Effector CD4-positive, alpha-beta T cell (primary cell): Measurements from ENCODE around the gene BSN.

Experiments used
- DNase-seq: peaks from one replicate; pipeline ENCODE4 v3.0.0-alpha.2; 2020

Gene BSN

DNA sequence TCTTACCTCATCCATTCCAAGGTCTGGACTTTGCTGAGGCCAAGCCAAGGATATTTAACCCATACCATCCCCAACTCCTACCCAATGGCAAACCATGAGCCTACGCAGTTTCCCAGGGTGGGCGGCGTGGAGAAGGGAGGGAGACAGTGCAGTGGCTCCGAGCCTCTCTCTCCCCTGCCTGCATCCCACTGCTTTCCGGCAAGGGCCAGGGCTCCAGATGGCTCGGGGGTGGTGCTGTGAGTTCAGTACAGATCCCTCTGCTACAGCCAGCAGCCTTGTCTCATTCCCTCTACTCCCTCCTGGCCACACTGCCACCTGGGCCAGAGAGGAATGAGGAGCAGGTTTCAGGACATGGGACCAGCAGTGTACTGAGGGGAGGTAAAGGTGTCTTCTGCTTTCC is 75.6 kb downstream of the BSN start:
- no peak for DNase-seq

GRCh38 chr3:49630784-49631183 is 76.5 kb downstream of the BSN start:
- no peak for DNase-seq

DNA sequence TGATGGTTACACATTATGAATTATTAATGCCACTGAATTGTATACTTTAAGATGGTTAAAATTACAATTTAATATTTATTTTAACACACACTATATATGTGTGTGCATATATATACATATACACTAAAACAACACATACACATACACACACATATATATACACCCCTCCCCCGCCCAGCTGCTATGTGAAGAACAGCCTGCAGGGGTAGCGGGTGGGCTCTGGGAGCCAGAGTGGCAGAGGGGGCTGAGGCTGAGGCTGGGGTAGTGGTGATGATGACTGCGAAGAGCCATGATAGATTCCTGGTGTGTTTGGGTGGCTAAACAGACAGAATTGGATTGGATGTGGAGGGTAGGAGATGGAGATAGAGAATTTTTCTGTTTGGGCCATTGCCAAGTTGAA is 80.5 kb downstream of the BSN start:
- DNase-seq: no peak

GRCh38 chr3:49636883-49637609 is 82.8 kb downstream of the BSN start:
- no peak for DNase-seq

DNA sequence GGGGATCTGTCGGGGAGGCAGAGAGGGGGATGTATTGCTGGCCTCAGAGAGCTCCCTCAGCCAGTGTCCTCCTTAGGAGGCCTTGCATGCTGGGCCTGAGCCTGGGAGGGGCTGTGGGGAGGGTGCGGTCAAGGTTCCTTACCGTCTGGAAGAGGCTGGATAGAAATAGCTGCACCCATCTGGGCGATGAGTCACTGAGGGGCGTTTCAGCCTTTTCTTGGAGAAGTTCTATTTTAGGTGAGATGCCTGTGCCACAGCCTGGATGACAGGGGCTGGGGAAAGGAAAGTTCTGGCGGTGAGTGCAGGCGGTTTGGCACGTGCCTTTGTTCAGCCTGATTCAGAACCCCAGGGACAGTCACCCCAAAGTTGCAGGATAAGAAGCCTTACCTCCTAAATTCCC is 84.2 kb downstream of the BSN start:
- DNase-seq: no peak

DNA sequence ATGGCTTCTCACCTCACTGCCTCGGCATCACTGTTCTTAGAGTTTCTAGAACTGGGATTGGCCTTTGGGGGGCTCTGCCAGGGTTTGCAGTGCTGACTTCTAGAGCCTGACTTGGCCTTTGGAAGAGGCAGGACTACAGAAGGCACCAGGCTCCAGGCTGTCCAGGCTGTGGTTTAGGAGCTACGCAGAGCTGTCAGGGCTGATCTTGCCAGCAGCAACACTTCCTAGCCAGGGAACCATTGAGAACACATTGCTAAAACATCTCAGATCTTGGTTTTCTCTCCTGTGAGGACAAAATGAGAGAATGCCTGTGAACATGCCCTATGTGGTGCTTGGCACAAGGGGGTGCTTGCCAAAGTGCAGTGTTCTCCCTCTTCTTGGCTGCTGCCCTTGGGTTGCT is 85.3 kb downstream of the BSN start:
- no peak for DNase-seq

GRCh38 chr3:49641292-49641691 is 87.0 kb downstream of the BSN start:
- DNase-seq: no peak

GRCh38 chr3:49641921-49642707 is 87.8 kb downstream of the BSN start:
- no peak for DNase-seq

DNA sequence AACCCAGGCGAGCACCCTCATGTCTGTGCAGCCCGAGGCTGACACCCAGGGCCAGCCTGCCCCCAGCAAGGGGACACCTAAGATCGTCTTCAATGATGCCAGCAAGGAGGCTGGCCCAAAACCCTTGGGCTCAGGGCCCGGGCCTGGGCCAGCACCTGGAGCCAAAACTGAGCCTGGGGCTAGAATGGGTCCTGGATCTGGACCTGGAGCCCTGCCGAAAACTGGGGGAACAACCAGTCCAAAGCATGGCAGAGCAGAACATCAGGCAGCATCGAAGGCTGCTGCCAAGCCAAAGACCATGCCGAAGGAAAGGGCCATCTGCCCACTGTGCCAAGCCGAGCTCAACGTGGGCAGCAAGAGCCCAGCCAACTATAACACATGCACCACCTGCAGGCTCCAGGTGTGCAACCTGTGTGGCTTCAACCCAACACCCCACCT is 88.5 kb downstream of the BSN start:
- DNase-seq: no peak

GRCh38 chr3:49644684-49645083 is 90.4 kb downstream of the BSN start:
- no peak for DNase-seq

GRCh38 chr3:49646236-49646635 is 92.0 kb downstream of the BSN start:
- DNase-seq: no peak

DNA sequence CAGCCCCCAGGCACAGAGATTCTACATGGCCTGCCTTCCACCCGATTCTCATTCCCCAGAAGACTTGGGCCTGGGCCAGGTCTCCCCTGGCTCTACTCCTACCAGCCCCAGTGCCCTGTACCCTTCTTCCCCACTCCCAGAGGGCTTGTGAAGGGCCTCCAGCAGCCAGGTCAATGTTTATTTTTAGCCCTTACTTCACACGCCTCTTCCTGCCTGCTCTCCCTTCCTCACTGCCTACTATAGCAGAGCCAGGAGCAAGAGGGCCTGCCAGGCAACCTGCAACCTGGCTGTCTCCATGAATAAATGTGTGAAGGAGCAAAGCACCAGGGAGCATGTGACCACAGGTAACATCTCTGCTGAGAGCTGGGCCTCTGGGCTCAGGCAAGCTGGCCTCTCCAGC is 93.5 kb downstream of the BSN start:
- no peak for DNase-seq

DNA sequence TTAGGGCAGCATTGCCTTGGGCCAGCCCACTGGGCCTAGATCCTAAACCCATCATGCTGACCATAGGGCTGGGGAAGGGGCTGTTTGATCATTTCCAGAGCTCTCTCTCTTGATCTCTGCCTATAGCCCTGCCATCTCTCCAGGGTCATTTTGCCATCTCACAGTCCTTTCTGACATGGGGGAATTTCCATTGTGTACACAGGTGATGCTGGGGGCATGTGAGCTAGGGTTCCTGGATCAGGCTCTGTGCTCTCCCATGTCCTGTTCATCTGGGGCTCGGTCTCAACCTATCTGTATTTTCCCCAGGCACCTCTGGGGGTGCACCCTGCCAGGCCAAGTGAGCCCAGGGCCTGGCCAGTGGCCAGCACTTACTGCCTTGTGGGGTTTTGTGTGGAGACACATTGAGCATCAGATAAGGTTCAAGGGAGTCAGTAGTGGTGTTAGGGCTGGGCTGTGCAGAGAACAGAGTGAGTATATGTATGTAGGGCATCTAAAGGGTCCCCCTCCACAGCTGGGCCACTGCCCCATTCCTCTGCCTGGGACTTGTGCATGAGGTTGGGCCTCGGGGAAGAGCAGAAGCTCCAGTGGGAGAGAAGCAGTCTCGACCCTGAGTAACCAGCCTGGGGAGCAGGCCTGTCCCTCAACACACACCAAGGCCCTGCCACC is 94.2 kb downstream of the BSN start:
- DNase-seq: no peak

DNA sequence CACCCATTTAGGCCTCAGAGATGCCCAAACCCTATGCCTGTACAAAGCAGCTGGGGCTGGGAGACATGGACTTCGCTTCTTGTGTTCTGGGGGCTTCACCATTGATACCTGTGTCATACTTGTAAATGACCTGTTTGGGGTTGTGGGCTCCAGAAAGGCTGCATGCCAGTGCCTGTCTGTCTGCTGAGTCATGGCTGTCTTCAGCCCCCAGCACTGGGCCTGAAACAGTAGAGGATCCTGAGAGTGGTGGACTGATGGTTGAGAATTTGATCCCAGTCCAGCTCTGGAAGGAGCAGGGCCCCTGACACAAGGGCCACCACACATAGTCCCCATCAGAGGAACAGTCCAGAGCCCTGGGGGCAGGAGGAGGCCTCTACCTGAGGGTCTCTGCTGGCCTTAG is 95.3 kb downstream of the BSN start:
- no peak for DNase-seq

- DNase-seq: no peak
Measured at GRCh38 chr3:49650177-49650576, 95.9 kb downstream of the BSN start.

GRCh38 chr3:49650637-49651036 is 96.4 kb downstream of the BSN start:
- no peak for DNase-seq

DNA sequence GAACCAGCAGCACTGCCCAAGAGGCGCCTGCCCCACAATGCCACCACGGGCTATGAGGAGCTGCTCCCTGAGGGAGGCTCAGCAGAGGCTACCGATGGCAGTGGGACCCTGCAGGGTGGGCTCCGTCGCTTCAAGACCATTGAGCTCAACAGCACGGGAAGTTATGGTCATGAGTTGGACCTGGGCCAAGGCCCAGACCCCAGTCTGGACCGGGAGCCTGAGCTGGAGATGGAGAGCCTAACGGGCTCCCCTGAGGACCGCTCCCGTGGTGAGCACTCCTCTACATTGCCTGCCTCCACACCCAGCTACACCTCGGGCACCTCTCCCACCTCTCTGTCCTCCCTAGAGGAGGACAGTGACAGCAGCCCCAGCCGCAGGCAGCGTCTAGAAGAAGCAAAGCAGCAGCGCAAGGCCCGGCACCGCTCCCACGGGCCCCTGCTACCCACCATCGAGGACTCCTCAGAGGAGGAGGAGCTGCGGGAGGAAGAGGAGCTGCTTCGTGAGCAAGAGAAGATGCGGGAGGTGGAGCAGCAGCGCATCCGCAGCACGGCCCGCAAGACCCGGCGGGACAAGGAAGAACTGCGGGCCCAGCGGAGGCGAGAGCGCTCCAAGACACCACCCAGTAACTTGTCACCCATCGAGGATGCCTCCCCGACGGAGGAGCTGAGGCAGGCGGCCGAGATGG is 98.1 kb downstream of the BSN start:
- no peak for DNase-seq

DNA sequence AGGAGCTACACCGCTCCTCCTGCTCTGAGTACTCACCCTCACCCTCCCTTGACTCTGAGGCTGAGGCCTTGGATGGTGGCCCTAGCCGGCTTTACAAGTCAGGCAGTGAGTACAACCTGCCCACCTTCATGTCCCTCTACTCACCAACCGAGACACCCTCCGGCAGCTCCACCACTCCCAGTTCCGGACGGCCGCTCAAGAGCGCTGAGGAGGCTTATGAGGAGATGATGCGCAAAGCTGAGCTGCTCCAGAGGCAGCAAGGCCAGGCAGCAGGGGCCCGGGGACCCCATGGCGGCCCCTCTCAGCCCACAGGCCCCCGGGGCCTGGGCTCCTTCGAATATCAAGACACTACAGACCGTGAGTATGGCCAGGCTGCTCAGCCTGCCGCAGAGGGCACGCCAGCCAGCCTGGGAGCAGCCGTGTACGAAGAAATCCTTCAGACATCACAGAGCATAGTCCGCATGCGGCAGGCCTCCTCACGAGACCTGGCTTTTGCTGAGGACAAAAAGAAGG is 98.7 kb downstream of the BSN start:
- no peak for DNase-seq

DNA sequence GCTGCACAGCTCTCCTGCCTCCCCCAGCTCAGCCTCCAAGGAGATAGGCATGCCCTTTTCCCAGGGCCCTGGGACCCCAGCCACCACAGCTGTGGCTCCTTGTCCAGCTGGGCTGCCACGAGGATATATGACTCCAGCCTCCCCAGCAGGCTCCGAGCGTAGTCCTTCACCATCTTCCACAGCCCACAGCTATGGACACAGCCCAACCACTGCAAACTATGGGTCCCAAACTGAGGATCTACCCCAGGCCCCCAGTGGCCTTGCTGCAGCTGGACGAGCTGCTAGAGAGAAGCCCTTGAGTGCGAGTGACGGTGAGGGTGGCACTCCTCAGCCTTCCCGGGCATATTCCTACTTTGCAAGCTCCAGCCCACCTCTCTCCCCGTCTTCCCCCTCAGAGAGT is 99.3 kb downstream of the BSN start:
- no peak for DNase-seq

DNA sequence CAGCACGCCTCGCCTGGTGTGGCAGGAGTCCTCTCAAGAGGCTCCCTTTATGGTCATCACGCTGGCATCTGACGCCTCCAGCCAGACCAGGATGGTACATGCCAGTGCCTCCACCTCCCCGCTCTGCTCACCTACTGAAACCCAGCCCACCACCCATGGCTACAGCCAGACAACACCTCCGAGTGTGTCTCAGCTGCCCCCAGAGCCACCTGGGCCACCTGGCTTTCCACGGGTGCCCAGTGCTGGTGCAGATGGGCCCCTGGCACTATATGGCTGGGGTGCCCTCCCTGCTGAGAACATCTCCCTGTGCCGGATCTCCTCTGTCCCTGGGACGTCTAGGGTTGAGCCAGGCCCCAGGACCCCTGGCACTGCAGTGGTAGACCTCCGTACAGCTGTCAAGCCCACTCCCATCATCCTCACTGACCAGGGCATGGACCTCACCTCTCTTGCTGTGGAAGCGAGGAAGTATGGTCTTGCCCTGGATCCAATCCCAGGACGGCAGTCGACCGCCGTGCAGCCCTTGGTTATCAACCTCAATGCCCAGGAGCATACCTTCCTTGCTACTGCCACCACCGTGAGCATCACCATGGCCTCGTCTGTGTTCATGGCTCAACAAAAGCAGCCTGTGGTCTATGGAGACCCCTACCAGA is 100.0 kb downstream of the BSN start:
- DNase-seq: no peak

GRCh38 chr3:49654955-49655556 is 100.8 kb downstream of the BSN start:
- DNase-seq: no peak

DNA sequence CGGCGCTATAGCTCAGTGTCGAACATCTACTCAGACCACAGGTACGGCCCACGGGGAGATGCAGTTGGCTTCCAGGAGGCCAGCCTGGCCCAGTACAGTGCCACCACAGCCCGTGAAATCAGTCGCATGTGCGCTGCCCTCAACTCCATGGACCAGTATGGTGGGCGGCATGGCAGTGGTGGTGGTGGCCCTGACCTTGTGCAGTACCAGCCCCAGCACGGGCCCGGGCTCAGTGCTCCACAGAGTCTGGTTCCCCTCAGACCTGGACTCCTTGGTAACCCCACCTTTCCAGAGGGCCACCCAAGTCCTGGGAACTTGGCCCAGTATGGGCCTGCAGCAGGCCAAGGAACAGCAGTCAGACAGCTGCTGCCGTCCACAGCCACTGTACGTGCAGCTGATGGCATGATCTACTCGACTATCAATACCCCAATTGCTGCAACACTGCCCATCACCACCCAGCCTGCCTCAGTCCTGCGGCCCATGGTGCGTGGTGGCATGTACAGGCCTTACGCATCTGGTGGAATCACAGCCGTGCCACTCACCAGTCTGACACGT is 101.5 kb downstream of the BSN start:
- no peak for DNase-seq
